Kidney (tissue), 14 donors: ENCODE results near the gene LIX1. TPM values are rescaled to one million over a fixed set of nuclear protein-coding genes. Genes with fewer than 3 reads are reported as not detected.

Experiments used
- DNase-seq, 5 donors: peaks; one replicate each; pipeline ENCODE4 v3.0.0-alpha.2; 2013 to 2020
- FAIRE-seq: peaks from 2 replicates; lab custom pipeline; 2012; peaks lifted over from hg19 to GRCh38; lab: Jason Lieb, UNC
- H3K27ac ChIP-seq, 2 donors: one replicate each; pipeline ENCODE4 v1.7.0; 2013; ENCODE audit warnings: low read depth in 2 of 2, low read length in 2 of 2, inconsistent platforms in 1 of 2
- H3K27me3 ChIP-seq: one replicate; pipeline ENCODE4 v1.7.1; 2013; ENCODE audit warnings: low read length, inconsistent platforms; ENCODE audit not compliant: control insufficient read depth, insufficient read depth
- H3K36me3 ChIP-seq, 3 donors: one replicate each; pipeline versions ENCODE4 v1.7.0 to v1.7.1; 2013; ENCODE audit warnings: low read length in 3 of 3, control low read depth in 1 of 3, inconsistent platforms in 1 of 3; ENCODE audit not compliant: insufficient read depth in 3 of 3, control insufficient read depth in 2 of 3
- H3K4me1 ChIP-seq, 3 donors: one replicate each; pipeline versions ENCODE4 v1.7.0 to v1.7.1; 2013; ENCODE audit warnings: low read length in 3 of 3, inconsistent platforms in 1 of 3, low read depth in 1 of 3; ENCODE audit not compliant: control insufficient read depth in 2 of 3, insufficient read depth in 2 of 3
- H3K4me3 ChIP-seq, 3 donors: one replicate each; pipeline versions ENCODE4 v1.7.0 to v1.8.1; 2013; ENCODE audit warnings: low read length in 3 of 3, control low read depth in 1 of 3, inconsistent platforms in 1 of 3
- H3K9ac ChIP-seq, 3 donors: one replicate each; pipeline versions ENCODE4 v1.7.0 to v1.7.1; 2013; ENCODE audit warnings: low read length in 3 of 3, control low read depth in 1 of 3, inconsistent platforms in 1 of 3
- H3K9me3 ChIP-seq, 3 donors: one replicate each; pipeline versions ENCODE4 v1.7.0 to v1.7.1; 2013; ENCODE audit warnings: low read length in 3 of 3, control low read depth in 1 of 3, inconsistent platforms in 1 of 3; ENCODE audit not compliant: control insufficient read depth in 2 of 3, insufficient read depth in 1 of 3
- intact Hi-C: fragments of 100-400 bp; cut with DNase I; formaldehyde crosslinking; loops from one replicate; pipeline ENCODE4 v1.11.1; 2022
- polyA plus RNA-seq: library from polyadenylated mRNA; stranded (reverse); fragments of 350-450 nt; fragmentation: Illumina TruSeq; extraction: RNeasy Lipid Tissue Mini Kit (QIAGEN cat#74804); gene quantifications from one replicate; pipeline ENCODE4 v1.2.3, GENCODE V29; 2014; ENCODE audit warnings: low read depth, low replicate concordance; ENCODE audit not compliant: insufficient read depth
- total RNA-seq: library from RNA; stranded (reverse); fragmentation: NEBNext Ultra II Directional; extraction: Animal tissue kit (Norgen Biotek cat#: 25700); gene quantifications from one replicate; pipeline ENCODE4 v1.2.1, GENCODE V29; 2021
- TF ChIP-seq, protein P1 (sequence below): IDR thresholded peaks from 3 replicates; pipeline ENCODE4 v1.5.1; 2012; ENCODE audit warnings: mild to moderate bottlenecking, moderate library complexity, borderline replicate concordance; ENCODE audit not compliant: insufficient read depth; ENCODE audit errors: extremely low read depth
- donor health status: control.
- donor health status: control.
- donor health status: control.
- donor health status: control.
- donor health status: control.
- donor health status: DM: yes; HTN: yes; CAD: no.
- donor health status: Normal renal cell carcinoma (clear cell type).

LIX1 gene
- total and polyA plus RNA-seq, 2 donors from 2014 or later: 0.65 to 33.4 TPM

DNA sequence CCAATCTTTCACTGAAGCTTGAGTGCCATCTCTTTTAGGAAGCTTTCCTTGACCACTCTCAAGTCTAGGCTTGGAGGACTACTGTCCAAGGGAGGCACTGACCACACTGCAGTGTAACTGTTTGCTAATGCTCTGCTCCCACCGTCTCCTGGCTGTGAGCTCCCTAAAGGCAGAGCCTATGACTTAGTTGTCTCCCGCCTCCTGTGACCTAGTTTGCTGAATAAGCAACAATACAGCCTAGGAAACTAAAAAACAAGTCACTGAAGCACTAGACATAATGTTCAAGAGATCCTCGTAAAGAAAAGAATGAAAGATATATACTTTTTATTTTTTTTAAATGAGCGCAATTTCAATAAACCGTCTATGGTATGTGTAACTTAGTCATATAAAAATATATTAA is 31.4 kb downstream of the LIX1 start:
- Histone ChIP-seq H3K9me3 (no peaks in the 10 kb centered on the region), H3K4me1 (peaks cover 0 to 4% (median 0%) of the 10 kb centered on the region in 3 donors), H3K27me3 (no peaks in the 10 kb centered on the region), H3K4me3 (no peak overlapping the region), H3K27ac (no peak overlapping the region), H3K36me3 (no peaks in the 10 kb centered on the region), H3K9ac (no peak overlapping the region)
- DNase-seq: no peak
- intact Hi-C loops: no loop called here
- FAIRE-seq: no peak
- TF ChIP-seq, protein P1, sequence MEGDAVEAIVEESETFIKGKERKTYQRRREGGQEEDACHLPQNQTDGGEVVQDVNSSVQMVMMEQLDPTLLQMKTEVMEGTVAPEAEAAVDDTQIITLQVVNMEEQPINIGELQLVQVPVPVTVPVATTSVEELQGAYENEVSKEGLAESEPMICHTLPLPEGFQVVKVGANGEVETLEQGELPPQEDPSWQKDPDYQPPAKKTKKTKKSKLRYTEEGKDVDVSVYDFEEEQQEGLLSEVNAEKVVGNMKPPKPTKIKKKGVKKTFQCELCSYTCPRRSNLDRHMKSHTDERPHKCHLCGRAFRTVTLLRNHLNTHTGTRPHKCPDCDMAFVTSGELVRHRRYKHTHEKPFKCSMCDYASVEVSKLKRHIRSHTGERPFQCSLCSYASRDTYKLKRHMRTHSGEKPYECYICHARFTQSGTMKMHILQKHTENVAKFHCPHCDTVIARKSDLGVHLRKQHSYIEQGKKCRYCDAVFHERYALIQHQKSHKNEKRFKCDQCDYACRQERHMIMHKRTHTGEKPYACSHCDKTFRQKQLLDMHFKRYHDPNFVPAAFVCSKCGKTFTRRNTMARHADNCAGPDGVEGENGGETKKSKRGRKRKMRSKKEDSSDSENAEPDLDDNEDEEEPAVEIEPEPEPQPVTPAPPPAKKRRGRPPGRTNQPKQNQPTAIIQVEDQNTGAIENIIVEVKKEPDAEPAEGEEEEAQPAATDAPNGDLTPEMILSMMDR: no peak

DNA sequence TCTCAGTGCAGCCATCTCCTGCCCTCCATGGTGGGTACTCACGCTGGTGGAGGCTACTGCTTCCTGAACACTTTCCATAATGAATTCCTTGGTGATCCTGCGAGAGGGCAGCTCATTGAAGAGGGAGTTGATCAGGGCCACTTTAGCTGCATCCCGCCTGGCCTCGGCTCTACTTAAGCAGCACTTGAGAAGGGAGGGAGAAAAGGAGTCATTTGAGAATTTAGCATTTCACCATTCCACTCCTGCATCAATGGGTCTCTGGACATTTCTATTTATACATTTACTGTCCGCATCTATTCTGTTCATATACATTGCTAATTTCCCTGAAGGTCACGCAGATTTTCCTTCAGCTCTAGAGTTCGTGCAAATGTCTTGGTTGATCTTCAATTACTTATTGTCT is 35.1 kb downstream of the LIX1 start:
- Histone ChIP-seq H3K9ac (no peak overlapping the region), H3K27me3 (no peaks in the 10 kb centered on the region), H3K36me3 (no peaks in the 10 kb centered on the region), H3K4me3 (no peak overlapping the region), H3K9me3 (no peaks in the 10 kb centered on the region), H3K27ac (no peak overlapping the region), H3K4me1 (peaks cover 0 to 4% (median 0%) of the 10 kb centered on the region in 3 donors)
- intact Hi-C loops: no loop called here
- FAIRE-seq (no peak), DNase-seq (no peak)
- TF ChIP-seq, protein P1: no peak

DNA sequence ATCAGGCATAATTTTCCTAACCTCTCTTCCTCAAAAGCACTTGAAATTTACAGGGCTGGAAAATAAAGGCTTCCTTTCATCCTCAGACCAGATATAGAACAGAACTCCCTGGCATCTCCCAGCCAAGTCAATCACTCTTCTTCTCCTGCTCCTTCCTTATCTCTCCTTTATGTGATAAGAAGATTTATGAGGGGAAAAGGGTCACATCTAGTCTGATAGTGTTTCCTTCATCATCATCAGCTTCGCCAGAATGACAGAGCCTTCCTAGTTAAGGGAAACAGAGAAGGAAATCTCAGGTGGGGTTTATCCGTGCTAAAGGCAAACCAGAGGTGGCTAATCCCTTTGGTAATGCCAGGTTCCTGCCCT is 36.2 kb downstream of the LIX1 start:
- intact Hi-C loops: no loop called here
- Histone ChIP-seq H3K9ac (no peak overlapping the region), H3K4me3 (no peak overlapping the region), H3K27me3 (no peaks in the 10 kb centered on the region), H3K27ac (no peak overlapping the region), H3K9me3 (no peaks in the 10 kb centered on the region), H3K4me1 (no peaks in the 10 kb centered on the region), H3K36me3 (no peaks in the 10 kb centered on the region)
- DNase-seq (no peak), FAIRE-seq (no peak)
- TF ChIP-seq, protein P1: no peak
